Spinal cord (tissue), 10 donors: ENCODE measurements around the gene SLC6A19. TPM values are rescaled to one million over a fixed set of nuclear protein-coding genes. Genes with fewer than 3 reads are reported as not detected.

Experiments
- DNase-seq, 6 donors: peaks; one replicate each; pipeline versions ENCODE4 v3.0.0 to v3.0.0-alpha.2; 2013 to 2015; ENCODE audit warnings: low spot score in 6 of 6, low read depth in 4 of 6
- H3K27ac ChIP-seq: one replicate; pipeline ENCODE4 v1.5.1; 2013; ENCODE audit warnings: low read depth, low read length, control low read depth
- H3K27me3 ChIP-seq: one replicate; pipeline ENCODE4 v1.6.1; 2013; ENCODE audit warnings: low read length; ENCODE audit not compliant: control insufficient read depth, insufficient read depth
- H3K36me3 ChIP-seq: one replicate; pipeline ENCODE4 v1.6.1; 2013; ENCODE audit warnings: low read length; ENCODE audit not compliant: control insufficient read depth, insufficient read depth
- H3K4me1 ChIP-seq: one replicate; pipeline ENCODE4 v1.6.1; 2013; ENCODE audit warnings: low read length; ENCODE audit not compliant: control insufficient read depth, insufficient read depth
- H3K4me3 ChIP-seq: one replicate; pipeline ENCODE4 v1.5.1; 2013; ENCODE audit warnings: low read depth, low read length, control low read depth
- H3K9me3 ChIP-seq: one replicate; pipeline ENCODE4 v1.6.1; 2013; ENCODE audit warnings: low read length; ENCODE audit not compliant: control insufficient read depth, insufficient read depth
- WGBS: methylation state at CpG from one replicate; pipeline ENCODE4 v1.1.5; 2013; ENCODE audit warnings: missing lambda C conversion rate; ENCODE audit not compliant: insufficient coverage; 5-methylcytosine and 5-hydroxymethylcytosine counted together
- polyA plus RNA-seq, 2 donors: library from polyadenylated mRNA; unstranded; fragments of 120-200 nt; gene quantifications; one replicate each; pipeline ENCODE4 v1.2.1, GENCODE V29; 2013; ENCODE audit not compliant: insufficient read length in 2 of 2
- total RNA-seq, 2 donors: library from RNA; depleted of rRNA in 1 of 2; stranded (reverse); fragments of 120-200 nt in 1 of 2; fragments of >200 nt in 1 of 2; gene quantifications; one replicate each; pipeline versions ENCODE4 v1.2.3 to v1.2.4, GENCODE V29; 2013 to 2014
- donor health status: healthy.

The SLC6A19 gene
- total and polyA plus RNA-seq, 4 donors: 0.06 to 0.39 (median 0.16) TPM

- Histone ChIP-seq H3K27ac (peak overlapping the region; percentile 15), H3K9me3 (no peaks in the 10 kb centered on the region), H3K36me3 (no peaks in the 10 kb centered on the region), H3K27me3 (no peaks in the 10 kb centered on the region), H3K4me3 (no peak overlapping the region), H3K4me1 (peaks cover 29% of the 10 kb centered on the region)
- DNase-seq: peak in 1 of 6 donors; percentile 24
- WGBS: 81% methylated on average over 26 of the region's 34 CpGs
Measured at GRCh38 chr5:1178529-1179382, 22.6 kb upstream of the SLC6A19 start.

DNA sequence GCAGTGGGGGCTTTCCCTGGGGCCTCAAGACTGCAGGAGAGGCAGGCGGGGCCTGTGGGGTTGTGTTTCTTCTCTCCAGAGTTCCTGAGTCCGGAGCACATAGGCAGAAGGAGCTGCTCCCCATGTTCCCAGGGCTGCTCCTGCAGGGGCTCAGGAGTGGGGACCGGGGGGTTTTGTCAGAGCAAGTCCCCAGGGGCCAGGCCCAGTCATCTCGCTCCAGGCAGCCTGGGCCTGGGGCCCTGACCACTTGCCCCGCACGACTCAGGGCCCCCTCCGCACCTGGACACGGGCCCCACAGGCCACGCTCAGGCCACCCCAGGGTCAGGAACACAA is 22.0 kb upstream of the SLC6A19 start:
- Histone ChIP-seq H3K27ac (no peak overlapping the region), H3K4me3 (no peak overlapping the region), H3K4me1 (peaks cover 33% of the 10 kb centered on the region), H3K27me3 (no peaks in the 10 kb centered on the region), H3K9me3 (no peaks in the 10 kb centered on the region), H3K36me3 (no peaks in the 10 kb centered on the region)
- WGBS: 94% methylated on average over 9 of the region's 9 CpGs
- no peak for DNase-seq

DNA sequence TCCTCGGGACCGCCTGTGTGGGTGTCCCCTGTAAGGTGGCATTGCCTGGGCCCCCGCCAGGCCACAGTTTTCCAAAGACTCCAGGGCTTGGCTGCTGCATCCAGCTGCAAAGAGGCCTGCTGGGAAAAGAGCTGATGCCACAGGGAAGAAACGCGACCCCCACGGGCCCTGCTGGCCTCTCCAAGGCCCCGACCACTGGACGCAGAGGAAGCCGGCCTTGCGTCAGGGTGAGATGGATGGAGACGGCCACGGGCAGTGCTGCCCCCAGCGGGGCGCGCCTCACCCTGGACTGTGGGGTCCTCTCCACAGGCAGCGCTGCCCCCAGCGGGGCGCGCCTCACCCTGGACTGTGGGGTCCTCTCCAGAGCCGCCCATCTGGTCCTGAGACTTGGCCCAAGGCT is 21.3 kb upstream of the SLC6A19 start:
- H3K36me3 ChIP-seq: no peaks in the 10 kb centered on the region
- H3K4me3 ChIP-seq: no peak overlapping the region
- H3K27ac ChIP-seq: no peak overlapping the region
- H3K27me3 ChIP-seq: no peaks in the 10 kb centered on the region
- no peak for DNase-seq
- H3K4me1 ChIP-seq: peaks cover 37% of the 10 kb centered on the region
- WGBS: 97% methylated on average over 17 of the region's 20 CpGs
- no peaks in the 10 kb centered on the region for H3K9me3 ChIP-seq

DNA sequence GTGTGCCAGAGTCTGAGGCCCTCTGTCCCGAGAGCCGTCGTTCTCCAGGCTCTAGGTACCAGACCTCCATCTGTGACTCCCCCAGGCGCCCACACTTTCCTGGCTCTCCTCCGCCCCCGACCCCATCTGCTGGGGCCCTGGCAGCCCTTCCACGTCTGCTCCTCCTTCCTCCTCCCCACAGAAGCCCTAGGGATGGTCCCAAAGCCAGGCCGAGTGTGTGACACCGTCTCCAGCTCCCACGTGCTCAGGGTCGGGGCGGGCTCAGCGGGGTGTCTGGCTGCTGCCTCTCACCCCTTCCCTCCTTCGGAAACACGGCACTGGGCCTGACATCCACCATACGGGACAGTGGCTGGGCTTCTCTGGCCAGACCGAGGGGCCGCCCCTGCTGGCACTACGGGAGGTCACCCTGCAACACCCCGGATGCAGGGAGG is 20.5 kb upstream of the SLC6A19 start:
- Histone ChIP-seq H3K27ac (no peak overlapping the region), H3K4me1 (peaks cover 38% of the 10 kb centered on the region), H3K4me3 (no peak overlapping the region), H3K27me3 (no peaks in the 10 kb centered on the region), H3K9me3 (no peaks in the 10 kb centered on the region), H3K36me3 (no peaks in the 10 kb centered on the region)
- WGBS: 80% methylated on average over 14 of the region's 20 CpGs
- no peak for DNase-seq

DNA sequence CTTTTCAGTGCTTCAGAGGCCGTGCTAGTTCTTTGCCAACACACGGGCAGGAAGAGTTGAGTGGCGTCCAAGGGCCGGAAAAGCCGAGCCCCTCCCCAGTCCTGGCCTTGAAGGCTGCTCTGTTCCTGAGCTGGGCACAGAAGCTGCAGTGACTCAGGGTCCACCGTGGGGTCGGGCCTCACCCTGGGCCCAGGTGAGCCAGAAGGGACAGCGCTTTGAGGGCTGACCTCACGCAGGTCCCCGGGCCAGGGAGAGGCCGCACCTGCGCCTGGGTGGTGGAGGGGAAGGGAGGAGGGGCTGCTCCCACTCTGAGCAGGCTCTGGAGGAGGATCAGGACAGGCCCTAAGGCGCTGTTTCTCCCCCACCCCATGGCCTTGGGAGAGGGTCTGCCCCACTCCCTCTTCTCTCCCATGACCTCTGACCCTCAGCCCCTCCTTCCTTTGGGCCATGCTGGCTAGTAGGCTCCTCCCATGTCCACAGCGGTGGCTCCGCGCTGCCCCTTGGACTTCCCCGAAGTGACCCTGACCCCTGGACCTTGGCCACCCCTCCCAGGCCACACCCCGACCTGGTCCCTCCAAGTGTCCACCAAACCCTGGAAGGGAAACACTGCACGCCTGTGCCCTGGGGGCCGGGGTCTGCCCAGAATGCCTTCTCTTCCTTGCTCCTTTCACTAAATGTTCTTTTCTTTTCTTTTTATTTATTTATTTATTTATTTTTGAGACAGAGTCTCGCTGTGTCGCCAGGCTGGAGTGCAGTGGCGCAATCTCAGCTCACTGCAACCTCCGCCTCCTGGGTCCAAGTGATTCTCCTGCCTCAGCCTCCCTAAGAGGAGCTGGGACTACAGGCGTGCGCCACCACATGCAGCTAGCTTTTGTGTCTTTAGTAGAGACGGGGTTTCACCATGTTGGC is 19.7 kb upstream of the SLC6A19 start:
- DNase-seq: peak in 2 of 6 donors; percentile 5 to 44
- H3K9me3 ChIP-seq: no peaks in the 10 kb centered on the region
- peaks cover 46% of the 10 kb centered on the region for H3K4me1 ChIP-seq
- H3K27ac ChIP-seq: no peak overlapping the region
- H3K27me3 ChIP-seq: no peaks in the 10 kb centered on the region
- H3K36me3 ChIP-seq: no peaks in the 10 kb centered on the region
- no peak overlapping the region for H3K4me3 ChIP-seq
- WGBS: 70% methylated on average over 21 of the region's 27 CpGs

DNA sequence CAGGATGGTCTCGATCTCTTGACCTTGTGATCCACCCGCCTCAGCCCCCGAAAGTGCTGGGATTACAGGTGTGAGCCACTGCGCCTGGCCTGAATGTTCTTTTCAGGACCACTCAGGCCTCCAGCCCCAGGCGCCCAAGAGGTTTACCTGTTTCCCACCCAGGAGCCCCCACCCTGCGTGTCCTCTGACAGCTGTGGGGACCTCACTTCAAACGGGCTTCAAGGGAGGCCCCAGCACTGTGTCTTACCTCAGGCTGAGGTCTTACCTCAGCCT is 19.1 kb upstream of the SLC6A19 start:
- no peak for DNase-seq
- Histone ChIP-seq H3K27me3 (no peaks in the 10 kb centered on the region), H3K36me3 (no peaks in the 10 kb centered on the region), H3K27ac (peak overlapping the region; percentile 60), H3K9me3 (no peaks in the 10 kb centered on the region), H3K4me1 (peaks cover 47% of the 10 kb centered on the region), H3K4me3 (no peak overlapping the region)
- 97% methylated on average over 7 of the region's 7 CpGs for WGBS

DNA sequence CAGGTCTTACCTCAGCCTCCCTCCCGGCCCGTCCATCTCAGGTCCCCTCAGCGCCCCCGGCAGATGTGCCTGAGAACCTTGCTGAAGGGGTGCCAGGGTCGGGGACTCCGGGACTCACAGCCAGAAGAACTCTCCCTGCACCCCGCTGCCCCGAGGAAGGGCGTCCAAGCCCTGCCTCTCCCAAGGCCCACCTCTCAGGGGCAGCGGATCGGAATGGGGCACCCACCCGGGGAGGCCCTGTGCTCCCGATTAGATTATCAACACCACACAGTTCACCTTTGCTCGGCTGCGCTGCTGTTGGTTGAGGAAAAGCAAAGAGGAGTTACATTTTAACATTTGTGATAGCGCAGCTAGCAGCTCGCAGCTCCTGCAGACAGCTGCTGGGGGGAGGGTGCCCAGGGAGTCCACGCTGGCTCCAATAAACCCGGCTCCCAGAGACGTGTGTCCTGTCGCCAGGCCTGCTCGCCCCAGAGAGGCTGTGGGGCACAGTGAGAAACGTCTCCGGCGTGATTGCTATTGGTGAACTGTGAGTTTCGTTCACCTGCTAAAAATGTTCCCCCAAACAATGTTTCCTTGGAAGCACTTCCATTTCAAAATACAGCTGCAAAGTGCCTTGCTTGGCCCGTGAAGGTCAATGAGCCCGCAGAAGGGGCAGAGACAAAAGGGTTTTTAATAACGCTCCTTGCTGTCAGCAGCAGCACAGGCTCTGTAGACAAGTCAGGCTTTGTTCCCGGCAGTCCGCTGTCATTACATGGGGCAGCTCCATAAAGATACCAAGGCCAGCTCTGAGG is 18.6 kb upstream of the SLC6A19 start:
- Histone ChIP-seq H3K36me3 (no peaks in the 10 kb centered on the region), H3K9me3 (no peaks in the 10 kb centered on the region), H3K4me3 (no peak overlapping the region), H3K27me3 (no peaks in the 10 kb centered on the region), H3K4me1 (peaks cover 47% of the 10 kb centered on the region), H3K27ac (peak overlapping the region; percentile 60)
- peak in 4 of 6 donors; percentile 21 to 74 (median 54) for DNase-seq
- WGBS: 40% methylated on average over 26 of the region's 31 CpGs

DNA sequence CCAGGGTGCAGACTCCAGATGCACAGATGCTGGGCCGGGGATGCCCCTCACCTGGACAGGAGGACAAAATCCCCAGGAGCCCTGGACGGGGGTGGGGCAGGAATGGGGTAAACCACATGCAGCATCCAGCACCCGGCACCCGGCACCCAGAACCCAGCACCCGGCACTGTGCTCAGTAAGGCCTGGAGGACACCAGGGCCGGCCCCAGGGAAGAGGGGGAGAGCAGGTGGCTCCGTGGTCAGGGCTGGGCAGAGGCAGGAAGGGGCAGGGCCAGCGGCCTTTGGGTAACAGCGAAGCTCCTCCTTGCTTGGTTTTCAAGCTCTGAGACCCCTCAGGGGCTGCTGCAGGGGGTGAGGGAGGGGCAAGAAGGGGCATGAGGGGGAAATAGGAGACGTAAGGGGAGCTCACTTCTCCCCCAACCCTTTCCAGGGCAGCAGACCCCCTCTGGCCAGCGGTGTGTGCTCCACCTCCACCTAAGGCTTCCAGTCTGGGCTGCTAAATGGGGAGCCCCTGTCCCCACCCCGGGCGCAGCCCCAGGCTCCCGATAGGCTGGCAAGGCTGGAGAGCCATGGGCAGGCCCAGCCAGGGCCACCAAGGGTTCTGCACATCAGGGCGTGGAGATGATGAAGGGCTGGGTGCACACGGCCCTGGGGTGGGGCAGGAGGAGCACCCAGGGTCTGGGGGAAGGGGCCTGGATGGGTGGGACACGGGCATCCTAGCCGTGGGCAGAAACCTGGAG is 17.8 kb upstream of the SLC6A19 start:
- Histone ChIP-seq H3K9me3 (no peaks in the 10 kb centered on the region), H3K4me3 (no peak overlapping the region), H3K27me3 (no peaks in the 10 kb centered on the region), H3K27ac (peak overlapping the region; percentile 40), H3K36me3 (no peaks in the 10 kb centered on the region), H3K4me1 (peaks cover 47% of the 10 kb centered on the region)
- no peak for DNase-seq
- WGBS: 73% methylated on average over 16 of the region's 18 CpGs

DNA sequence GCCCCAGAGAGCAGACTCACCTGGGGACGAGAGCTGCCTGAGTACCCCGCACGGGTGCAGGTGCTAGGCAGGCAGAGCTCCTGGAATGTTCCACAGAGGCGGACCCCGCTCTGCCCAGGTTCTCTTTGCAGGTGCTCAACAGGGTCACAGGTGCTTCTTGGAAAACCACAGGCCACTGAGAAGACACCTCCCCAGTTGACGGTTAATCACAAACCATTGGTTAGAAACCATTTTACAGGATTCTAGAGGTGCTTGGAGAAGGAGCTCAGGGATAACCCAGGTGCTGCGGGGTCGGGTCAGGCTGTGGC is 17.3 kb upstream of the SLC6A19 start:
- no peaks in the 10 kb centered on the region for H3K9me3 ChIP-seq
- H3K4me3 ChIP-seq: no peak overlapping the region
- no peak overlapping the region for H3K27ac ChIP-seq
- no peak for DNase-seq
- 91% methylated on average over 8 of the region's 8 CpGs for WGBS
- no peaks in the 10 kb centered on the region for H3K36me3 ChIP-seq
- H3K27me3 ChIP-seq: no peaks in the 10 kb centered on the region
- peaks cover 47% of the 10 kb centered on the region for H3K4me1 ChIP-seq
